ENCODE results near the gene KIF21A.

The KIF21A gene

DNA sequence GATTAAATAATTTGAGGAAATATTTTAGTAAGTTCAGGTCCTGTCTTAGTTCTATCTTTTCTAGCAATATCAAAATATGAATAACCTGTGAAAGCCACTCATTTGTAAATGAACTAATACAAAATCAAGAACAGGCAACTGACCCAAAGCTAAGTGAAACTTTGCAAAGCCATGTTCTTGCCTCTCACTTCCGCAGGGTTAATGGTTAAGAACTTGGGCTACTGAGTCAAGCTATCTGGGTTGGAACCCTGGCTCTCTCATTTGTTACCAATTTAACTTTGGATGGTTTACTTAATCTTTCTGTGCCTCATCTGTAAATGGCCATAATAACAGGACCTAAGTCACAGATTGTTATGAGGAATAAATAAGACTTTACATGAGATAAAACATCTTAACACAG, 2.8 kb downstream of the KIF21A start:
- no peak for DNase-seq (ENCODE audit: low read depth)
- H3K4me3 ChIP-seq (ENCODE audit: control insufficient read depth, low read depth, low read length) = no peak overlapping the region
- TF ChIP-seq, protein P1, sequence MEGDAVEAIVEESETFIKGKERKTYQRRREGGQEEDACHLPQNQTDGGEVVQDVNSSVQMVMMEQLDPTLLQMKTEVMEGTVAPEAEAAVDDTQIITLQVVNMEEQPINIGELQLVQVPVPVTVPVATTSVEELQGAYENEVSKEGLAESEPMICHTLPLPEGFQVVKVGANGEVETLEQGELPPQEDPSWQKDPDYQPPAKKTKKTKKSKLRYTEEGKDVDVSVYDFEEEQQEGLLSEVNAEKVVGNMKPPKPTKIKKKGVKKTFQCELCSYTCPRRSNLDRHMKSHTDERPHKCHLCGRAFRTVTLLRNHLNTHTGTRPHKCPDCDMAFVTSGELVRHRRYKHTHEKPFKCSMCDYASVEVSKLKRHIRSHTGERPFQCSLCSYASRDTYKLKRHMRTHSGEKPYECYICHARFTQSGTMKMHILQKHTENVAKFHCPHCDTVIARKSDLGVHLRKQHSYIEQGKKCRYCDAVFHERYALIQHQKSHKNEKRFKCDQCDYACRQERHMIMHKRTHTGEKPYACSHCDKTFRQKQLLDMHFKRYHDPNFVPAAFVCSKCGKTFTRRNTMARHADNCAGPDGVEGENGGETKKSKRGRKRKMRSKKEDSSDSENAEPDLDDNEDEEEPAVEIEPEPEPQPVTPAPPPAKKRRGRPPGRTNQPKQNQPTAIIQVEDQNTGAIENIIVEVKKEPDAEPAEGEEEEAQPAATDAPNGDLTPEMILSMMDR (IDR thresholded peaks at IDR 0.05; ENCODE audit: control insufficient read depth, insufficient read depth, low read depth, low read length, missing control alignments) = no peak

DNA sequence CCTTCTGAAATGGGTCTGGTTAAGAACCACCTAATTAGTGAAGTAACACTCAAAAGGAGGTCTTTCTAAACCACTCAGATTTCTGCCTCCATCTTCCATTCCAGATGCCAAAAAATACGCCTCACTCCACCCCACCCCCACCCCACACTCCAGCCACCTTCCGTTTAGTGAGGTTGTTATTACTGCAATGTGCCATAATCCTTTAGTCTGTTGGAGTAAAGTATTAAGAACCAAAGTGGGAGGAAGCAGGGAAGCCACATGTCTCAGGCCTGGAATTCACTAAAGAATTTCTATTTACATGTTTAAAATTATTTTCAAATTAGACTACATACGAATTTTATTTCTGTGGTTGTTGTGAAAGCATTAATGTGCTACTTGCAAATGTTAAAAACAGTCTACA, 7.4 kb downstream of the KIF21A start:
- H3K4me3 ChIP-seq (ENCODE audit: control insufficient read depth, low read depth, low read length) = no peak overlapping the region
- DNase-seq (ENCODE audit: low read depth) = no peak
- TF ChIP-seq, protein P1 (IDR thresholded peaks at IDR 0.05; ENCODE audit: control insufficient read depth, insufficient read depth, low read depth, low read length, missing control alignments) = no peak

DNA sequence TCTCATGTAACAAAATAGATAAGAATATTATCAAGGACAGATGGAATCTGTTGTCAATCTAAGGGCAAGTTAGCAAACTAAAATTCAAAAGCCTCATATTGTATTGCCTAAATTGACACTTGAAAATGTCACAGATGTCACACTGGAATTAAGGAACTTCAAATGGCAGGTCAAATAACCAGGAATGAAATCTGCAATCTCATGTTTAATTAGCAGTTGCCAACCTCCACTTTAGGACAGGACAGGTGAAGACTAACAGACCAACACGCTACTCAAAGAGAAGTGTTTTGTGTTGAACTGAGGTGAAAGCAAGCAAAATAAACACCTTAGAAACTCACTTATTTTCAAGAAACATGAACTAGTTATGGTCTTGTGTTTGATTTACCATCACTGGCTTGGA, 11.1 kb downstream of the KIF21A start:
- H3K4me3 ChIP-seq (ENCODE audit: control insufficient read depth, low read depth, low read length) = no peak overlapping the region
- no peak for DNase-seq (ENCODE audit: low read depth)
- TF ChIP-seq, protein P1 (IDR thresholded peaks at IDR 0.05; ENCODE audit: control insufficient read depth, insufficient read depth, low read depth, low read length, missing control alignments) = no peak

DNA sequence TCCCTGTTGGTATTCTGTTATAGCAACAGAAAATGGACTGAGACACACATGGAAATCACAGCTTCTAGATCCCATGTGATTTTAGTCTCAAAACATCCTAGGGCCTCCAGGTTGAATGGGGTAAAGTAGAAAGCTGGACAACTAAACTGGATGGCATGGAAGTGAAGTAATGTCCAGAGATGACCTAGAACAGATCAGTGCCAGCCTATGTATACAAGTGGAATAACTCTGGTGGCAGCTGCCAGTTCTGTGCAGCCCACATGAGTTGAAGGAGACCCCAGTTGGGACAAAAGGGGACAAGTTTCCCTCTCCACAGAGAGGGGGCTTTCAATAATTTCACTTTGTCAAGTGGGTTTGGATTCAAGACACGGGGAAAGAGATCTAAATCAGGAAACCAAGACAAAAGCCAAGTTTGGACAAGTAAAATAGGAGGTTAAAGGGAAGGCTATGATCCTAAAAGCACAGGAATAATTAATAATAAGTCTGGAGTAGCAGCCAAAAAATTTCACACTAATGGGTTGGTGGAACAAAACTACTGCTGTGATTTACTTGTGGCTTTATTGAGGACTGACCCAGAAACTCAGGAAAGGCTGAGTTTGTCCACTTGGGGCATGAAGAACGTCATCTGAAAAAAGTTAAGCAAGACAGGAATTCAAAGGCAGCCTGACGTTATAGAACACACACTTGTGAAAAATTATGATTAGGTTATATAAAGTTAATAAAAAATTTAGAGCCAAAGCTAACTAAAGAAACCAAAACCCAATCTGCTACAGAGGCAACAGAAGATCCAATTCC, 11.7 kb downstream of the KIF21A start:
- TF ChIP-seq, protein P1 (IDR thresholded peaks at IDR 0.05; ENCODE audit: control insufficient read depth, insufficient read depth, low read depth, low read length, missing control alignments) = no peak
- no peak for DNase-seq (ENCODE audit: low read depth)
- H3K4me3 ChIP-seq (ENCODE audit: control insufficient read depth, low read depth, low read length) = no peak overlapping the region

DNA sequence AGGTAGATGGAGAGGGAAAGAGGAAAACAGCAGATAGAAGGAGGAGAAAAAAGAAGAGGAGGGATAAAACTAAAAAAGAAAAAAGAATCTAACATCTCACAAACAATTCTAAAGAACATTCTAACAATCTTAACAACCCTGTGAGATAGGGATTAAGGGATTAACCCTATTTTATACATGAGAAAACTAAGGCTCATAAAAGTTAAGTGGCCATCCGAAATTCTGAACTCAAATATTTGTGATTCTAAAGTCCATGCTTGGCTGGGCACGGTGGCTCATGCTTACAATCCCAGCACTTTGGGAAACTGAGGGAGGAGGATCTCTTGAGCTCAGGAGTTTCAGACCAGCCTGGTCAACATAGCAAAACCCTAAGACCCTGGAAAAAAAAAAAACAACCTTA, 13.1 kb downstream of the KIF21A start:
- no peak overlapping the region for H3K4me3 ChIP-seq (ENCODE audit: control insufficient read depth, low read depth, low read length)
- TF ChIP-seq, protein P1 (IDR thresholded peaks at IDR 0.05; ENCODE audit: control insufficient read depth, insufficient read depth, low read depth, low read length, missing control alignments) = no peak
- no peak for DNase-seq (ENCODE audit: low read depth)

DNA sequence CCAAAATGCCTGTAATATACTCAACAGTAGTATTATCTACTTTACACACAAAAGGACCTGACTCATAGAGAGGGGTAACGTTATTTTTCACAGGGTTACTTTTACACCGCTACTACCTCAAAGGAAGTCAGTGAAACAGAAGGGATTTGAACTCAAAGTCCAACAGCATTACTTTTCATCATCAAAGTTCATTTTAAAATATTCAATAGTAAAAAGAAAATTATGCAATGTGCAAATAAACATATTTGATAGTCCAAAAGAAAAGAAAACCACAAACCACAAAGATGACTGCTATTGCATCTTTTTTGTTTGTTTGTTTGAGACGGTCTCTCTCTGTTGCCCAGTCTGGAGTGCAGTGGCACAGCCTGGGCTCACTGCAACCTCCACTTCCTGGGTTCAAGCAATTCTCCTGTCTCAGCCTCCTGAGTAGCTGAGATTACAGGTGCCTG, 15.5 kb downstream of the KIF21A start:
- TF ChIP-seq, protein P1 (IDR thresholded peaks at IDR 0.05; ENCODE audit: control insufficient read depth, insufficient read depth, low read depth, low read length, missing control alignments) = no peak
- no peak overlapping the region for H3K4me3 ChIP-seq (ENCODE audit: control insufficient read depth, low read depth, low read length)
- no peak for DNase-seq (ENCODE audit: low read depth)

All from AG09309 (cell line).